ENCODE measurements around the gene PMPCB. TPM values are rescaled to one million over a fixed set of nuclear protein-coding genes. Genes with fewer than 3 reads are reported as not detected.

PMPCB gene
- total and polyA plus RNA-seq, 2 donors (not counting 3 experiments of a cell fraction or from before 2014, with no cell fraction given), result 30.0 to 36.8 TPM

GRCh38 chr7:103301441-103301840, 4.2 kb downstream of the PMPCB start:
- Histone ChIP-seq H3K4me3 (replicated peaks in 1 of 3; ENCODE audit: insufficient read depth in 1 of 3, low read depth in 1 of 3, low read length in 3 of 3) (no peak overlapping the region), H3K27me3 (ENCODE audit: control insufficient read depth in 2 of 2, insufficient read depth in 2 of 2, low read length in 2 of 2) (no peaks in the 10 kb centered on the region), H2AFZ (ENCODE audit: low read depth, low read length) (no peak overlapping the region), H3K9me1 (replicated peaks; ENCODE audit: control insufficient read depth, extremely low read depth, insufficient read depth, low read length) (no peaks in the 10 kb centered on the region), H3K36me3 (ENCODE audit: control insufficient read depth in 2 of 2, extremely low read depth in 1 of 2, insufficient read depth in 2 of 2, low read length in 2 of 2) (peaks cover 0 to 22% of the 10 kb centered on the region in 2 experiments), H3K4me2 (ENCODE audit: insufficient read depth, low read length) (no peak overlapping the region), H3K9me3 (replicated peaks; ENCODE audit: control insufficient read depth, insufficient read depth, low read length) (no peaks in the 10 kb centered on the region), H3K9ac (replicated peaks; ENCODE audit: extremely low read depth, insufficient read depth, low read length) (no peak overlapping the region), H3K4me1 (ENCODE audit: control insufficient read depth, extremely low read depth, insufficient read depth, low read length) (peaks cover 10% of the 10 kb centered on the region), H3K79me2 (ENCODE audit: control insufficient read depth, insufficient read depth, low read length) (peaks cover 9% of the 10 kb centered on the region), H3K27ac (ENCODE audit: insufficient read depth, low read depth, low read length) (no peak overlapping the region), H4K20me1 (replicated peaks; ENCODE audit: control insufficient read depth, extremely low read depth, insufficient read depth, low read length) (no peaks in the 10 kb centered on the region)
- CTCF ChIA-PET, result no interaction called here
- dilution Hi-C loops (cut with MboI; ENCODE audit: extremely low pct_ligation_motif_present, low sequenced_read_pairs), result no loop called here
- POLR2A ChIA-PET, result no interaction called here
- TF ChIP-seq CTCF (IDR thresholded peaks at IDR 0.05; ENCODE audit: extremely low read depth in 1 of 2, insufficient read depth in 1 of 2, low read depth in 1 of 2, low read length in 2 of 2) (no peak), FOS (IDR thresholded peaks at IDR 0.05; ENCODE audit: borderline replicate concordance, insufficient read depth, low read length) (no peak), EZH2 (IDR thresholded peaks at IDR 0.05; ENCODE audit: borderline replicate concordance, low read depth, low read length, severe bottlenecking) (no peak), MAX (IDR thresholded peaks at IDR 0.05; ENCODE audit: insufficient read depth, insufficient read length) (no peak), POLR2A (IDR thresholded peaks at IDR 0.05; ENCODE audit: low read depth, low read length) (no peak), POLR2AphosphoS5 (IDR thresholded peaks at IDR 0.05; ENCODE audit: insufficient read depth, low read depth, low read length) (no peak), JUN (IDR thresholded peaks at IDR 0.05; ENCODE audit: borderline replicate concordance, insufficient read depth, insufficient read length, low read depth) (no peak), MYC (IDR thresholded peaks at IDR 0.05; ENCODE audit: low read depth, low read length) (no peak), GATA2 (IDR thresholded peaks at IDR 0.05; ENCODE audit: insufficient read depth, insufficient read length, low read depth, low read length) (no peak)
- no peak for FAIRE-seq
- DNase-seq (ENCODE audit: low read depth, low spot score), result no peak
- BruUV-seq (replicated peaks), result no TSS peak
- intact Hi-C loops (cut with micrococcal nuclease), result no loop called here

Measured in endothelial cell of umbilical vein (primary cell).